ENCODE measurements around the gene PANK1. TPM values are rescaled to one million over a fixed set of nuclear protein-coding genes. Genes with fewer than 3 reads are reported as not detected.

The PANK1 gene
- total and polyA plus RNA-seq, 9 of the 15 experiments (the other 6 are each of a cell fraction or from before 2014, with no cell fraction given): 1.7 to 10.7 (median 6.5) TPM

GRCh38 chr10:89602919-89603318 lies 42.1 kb downstream of the PANK1 start:
- ChIA-PET CTCF (ENCODE audit: low intra/inter-chr PET ratio) (no interaction called here), POLR2A (no interaction called here)
- TF ChIP-seq ZBTB17 (CRISPR knock-in tag; IDR thresholded peaks at IDR 0.05) (no peak), RBM14 (IDR thresholded peaks at IDR 0.05; ENCODE audit: borderline replicate concordance, insufficient read depth, low read depth, low read length) (no peak), E2F3 (CRISPR knock-in tag; IDR thresholded peaks at IDR 0.05) (no peak), GTF2E2 (tag; IDR thresholded peaks at IDR 0.05) (no peak), ZNF507 (tag; conservative IDR thresholded peaks at IDR 0.05) (no peak), RBM25 (IDR thresholded peaks at IDR 0.05; ENCODE audit: low read depth, low read length, severe bottlenecking) (no peak), ZKSCAN8 (CRISPR knock-in tag; IDR thresholded peaks at IDR 0.05) (no peak), MIER1 (IDR thresholded peaks at IDR 0.05; ENCODE audit: low read depth) (no peak), ARID2 (IDR thresholded peaks at IDR 0.05) (no peak), ID3 (CRISPR knock-in tag; IDR thresholded peaks at IDR 0.05) (no peak), ID3 (tag; IDR thresholded peaks at IDR 0.05) (no peak), ATF1 (CRISPR knock-in tag; IDR thresholded peaks at IDR 0.05) (no peak), ATF1 (tag; IDR thresholded peaks at IDR 0.05) (no peak)
- TF ChIP-seq, protein P1, sequence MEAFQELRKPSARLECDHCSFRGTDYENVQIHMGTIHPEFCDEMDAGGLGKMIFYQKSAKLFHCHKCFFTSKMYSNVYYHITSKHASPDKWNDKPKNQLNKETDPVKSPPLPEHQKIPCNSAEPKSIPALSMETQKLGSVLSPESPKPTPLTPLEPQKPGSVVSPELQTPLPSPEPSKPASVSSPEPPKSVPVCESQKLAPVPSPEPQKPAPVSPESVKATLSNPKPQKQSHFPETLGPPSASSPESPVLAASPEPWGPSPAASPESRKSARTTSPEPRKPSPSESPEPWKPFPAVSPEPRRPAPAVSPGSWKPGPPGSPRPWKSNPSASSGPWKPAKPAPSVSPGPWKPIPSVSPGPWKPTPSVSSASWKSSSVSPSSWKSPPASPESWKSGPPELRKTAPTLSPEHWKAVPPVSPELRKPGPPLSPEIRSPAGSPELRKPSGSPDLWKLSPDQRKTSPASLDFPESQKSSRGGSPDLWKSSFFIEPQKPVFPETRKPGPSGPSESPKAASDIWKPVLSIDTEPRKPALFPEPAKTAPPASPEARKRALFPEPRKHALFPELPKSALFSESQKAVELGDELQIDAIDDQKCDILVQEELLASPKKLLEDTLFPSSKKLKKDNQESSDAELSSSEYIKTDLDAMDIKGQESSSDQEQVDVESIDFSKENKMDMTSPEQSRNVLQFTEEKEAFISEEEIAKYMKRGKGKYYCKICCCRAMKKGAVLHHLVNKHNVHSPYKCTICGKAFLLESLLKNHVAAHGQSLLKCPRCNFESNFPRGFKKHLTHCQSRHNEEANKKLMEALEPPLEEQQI (IDR thresholded peaks at IDR 0.05): no peak
- TF ChIP-seq, protein P2, sequence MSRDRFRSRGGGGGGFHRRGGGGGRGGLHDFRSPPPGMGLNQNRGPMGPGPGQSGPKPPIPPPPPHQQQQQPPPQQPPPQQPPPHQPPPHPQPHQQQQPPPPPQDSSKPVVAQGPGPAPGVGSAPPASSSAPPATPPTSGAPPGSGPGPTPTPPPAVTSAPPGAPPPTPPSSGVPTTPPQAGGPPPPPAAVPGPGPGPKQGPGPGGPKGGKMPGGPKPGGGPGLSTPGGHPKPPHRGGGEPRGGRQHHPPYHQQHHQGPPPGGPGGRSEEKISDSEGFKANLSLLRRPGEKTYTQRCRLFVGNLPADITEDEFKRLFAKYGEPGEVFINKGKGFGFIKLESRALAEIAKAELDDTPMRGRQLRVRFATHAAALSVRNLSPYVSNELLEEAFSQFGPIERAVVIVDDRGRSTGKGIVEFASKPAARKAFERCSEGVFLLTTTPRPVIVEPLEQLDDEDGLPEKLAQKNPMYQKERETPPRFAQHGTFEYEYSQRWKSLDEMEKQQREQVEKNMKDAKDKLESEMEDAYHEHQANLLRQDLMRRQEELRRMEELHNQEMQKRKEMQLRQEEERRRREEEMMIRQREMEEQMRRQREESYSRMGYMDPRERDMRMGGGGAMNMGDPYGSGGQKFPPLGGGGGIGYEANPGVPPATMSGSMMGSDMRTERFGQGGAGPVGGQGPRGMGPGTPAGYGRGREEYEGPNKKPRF (IDR thresholded peaks at IDR 0.05; ENCODE audit: low read depth, low read length): no peak
- TF ChIP-seq, protein P3, sequence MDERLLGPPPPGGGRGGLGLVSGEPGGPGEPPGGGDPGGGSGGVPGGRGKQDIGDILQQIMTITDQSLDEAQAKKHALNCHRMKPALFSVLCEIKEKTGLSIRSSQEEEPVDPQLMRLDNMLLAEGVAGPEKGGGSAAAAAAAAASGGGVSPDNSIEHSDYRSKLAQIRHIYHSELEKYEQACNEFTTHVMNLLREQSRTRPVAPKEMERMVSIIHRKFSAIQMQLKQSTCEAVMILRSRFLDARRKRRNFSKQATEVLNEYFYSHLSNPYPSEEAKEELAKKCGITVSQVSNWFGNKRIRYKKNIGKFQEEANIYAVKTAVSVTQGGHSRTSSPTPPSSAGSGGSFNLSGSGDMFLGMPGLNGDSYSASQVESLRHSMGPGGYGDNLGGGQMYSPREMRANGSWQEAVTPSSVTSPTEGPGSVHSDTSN (CRISPR knock-in tag; IDR thresholded peaks at IDR 0.05; ENCODE audit: low read depth): no peak
- TF ChIP-seq, protein P3 (tag; conservative IDR thresholded peaks at IDR 0.05; ENCODE audit: low read depth): no peak

More at GRCh38 chr10:89602919-89603318, 42.1 kb downstream of the PANK1 start:
- no peak overlapping the region for H3K4me2 ChIP-seq (ENCODE audit: insufficient read depth, low read length)
- H4K20me1 ChIP-seq (replicated peaks; ENCODE audit: control insufficient read depth, insufficient read depth, low read length): no peaks in the 10 kb centered on the region
- WGBS (ENCODE audit: insufficient coverage, low coverage, missing lambda C conversion rate): 75% methylated on average over 2 of the region's 2 CpGs
- no peaks in the 10 kb centered on the region for H3K9me3 ChIP-seq (replicated peaks; ENCODE audit: control insufficient read depth, insufficient read depth, low read depth, low read length)
- intact Hi-C loops (cut with micrococcal nuclease) (no loop called here), in situ Hi-C loops (cut with MboI) (no loop called here)
- H3K9me1 ChIP-seq (ENCODE audit: control insufficient read depth, insufficient read depth, low read length): no peaks in the 10 kb centered on the region
- DNase-seq (ENCODE audit: extremely low read depth in 1 of 4, low spot score in 3 of 4) (no peak), FAIRE-seq (no peak), ATAC-seq (no peak)
- H3K36me3 ChIP-seq (ENCODE audit: control insufficient read depth, insufficient read depth, low read length): peaks cover 11% of the 10 kb centered on the region; the same call in 1 of the 3 replicates
- no TSS peak for BruUV-seq (replicated peaks)
- H3K27ac ChIP-seq (ENCODE audit: extremely low read depth, low read depth, low read length): no peak overlapping the region
- H3K27me3 ChIP-seq (ENCODE audit: control insufficient read depth in 2 of 2, insufficient read depth in 2 of 2, low read length in 2 of 2): no peaks in the 10 kb centered on the region
- H3K4me3 ChIP-seq: no peak overlapping the region
- H3K9ac ChIP-seq (ENCODE audit: insufficient read depth in 1 of 2, low read depth in 2 of 2, low read length in 2 of 2): no peak overlapping the region
- H3K79me2 ChIP-seq (ENCODE audit: control insufficient read depth, insufficient read depth, low read length): no peaks in the 10 kb centered on the region
- H3K4me1 ChIP-seq (replicated peaks in 1 of 2; ENCODE audit: control insufficient read depth in 2 of 2, insufficient read depth in 2 of 2, low read length in 2 of 2): no peaks in the 10 kb centered on the region
- no peak overlapping the region for H2AFZ ChIP-seq (ENCODE audit: low read depth, low read length)
